Endothelial cell of umbilical vein (primary cell): Measurements from ENCODE around the gene PGA3. TPM values are rescaled to one million over a fixed set of nuclear protein-coding genes. Genes with fewer than 3 reads are reported as not detected.

Source experiments
- BruUV-seq: library from RNA; stranded (reverse); fragments of 400-500 nt; replicated peaks from 2 replicates; lab custom pipeline; 2021; lab: Mats Ljungman, UMichigan
- CTCF ChIA-PET: fragments of 300-600, 350-600 bp; sonication (Branson Sonifier 250); formaldehyde crosslinking; loops from one replicate; lab custom pipeline; 2021; ENCODE audit warnings: antibody characterized with exemption, inconsistent platforms; lab: Charles Lee
- POLR2A ChIA-PET: fragments of 300-600, 350-600 bp; sonication (Branson Sonifier 250); formaldehyde crosslinking; loops from one replicate; lab custom pipeline; 2021; ENCODE audit warnings: antibody characterized with exemption, inconsistent platforms; lab: Charles Lee
- DNase-seq: peaks from one replicate; pipeline ENCODE4 v3.0.0-alpha.2; 2011; ENCODE audit warnings: low read depth, low spot score
- FAIRE-seq: peaks from 2 replicates; lab custom pipeline; 2011; peaks lifted over from hg19 to GRCh38; lab: Jason Lieb, UNC
- H2AFZ ChIP-seq: 2 replicates; pipeline ENCODE4 v1.6.0; 2012; ENCODE audit warnings: low read depth, low read length, control low read depth, inconsistent platforms
- H3K27ac ChIP-seq: 2 replicates; pipeline ENCODE4 v1.5.1; 2011; ENCODE audit warnings: low read depth, mild to moderate bottlenecking, control low read depth, low read length, moderate library complexity; ENCODE audit not compliant: insufficient read depth
- H3K27me3 ChIP-seq, 2 experiments: 2 replicates each; pipeline versions ENCODE4 v1.6.0 to v1.6.1; 2011; ENCODE audit warnings: low read length in 2 of 2, mixed read lengths in 1 of 2; ENCODE audit not compliant: control insufficient read depth in 2 of 2, insufficient read depth in 2 of 2
- H3K36me3 ChIP-seq, 2 experiments: 2 replicates in 1 of 2; 3 replicates in 1 of 2; pipeline ENCODE4 v1.5.1; 2011; ENCODE audit warnings: low read length in 2 of 2, mild to moderate bottlenecking in 1 of 2, moderate library complexity in 1 of 2; ENCODE audit not compliant: control insufficient read depth in 2 of 2, insufficient read depth in 2 of 2; ENCODE audit errors: extremely low read depth in 1 of 2
- H3K4me1 ChIP-seq: 3 replicates; pipeline ENCODE4 v1.5.1; 2011; ENCODE audit warnings: mild to moderate bottlenecking, low read length; ENCODE audit not compliant: control insufficient read depth, insufficient read depth; ENCODE audit errors: extremely low read depth
- H3K4me2 ChIP-seq: 2 replicates; pipeline ENCODE4 v1.6.1; 2011; ENCODE audit warnings: low read length, control low read depth, mixed read lengths; ENCODE audit not compliant: insufficient read depth
- H3K4me3 ChIP-seq, 3 experiments: fragments of 200-600 bp in 1 of 3; sonication (generic), shearing (Covaris generic) in 1 of 3; replicated peaks in 1 of 3; 2 replicates each; pipeline ENCODE4 v1.5.1; 2011 to 2016; ENCODE audit warnings: control low read depth in 3 of 3, low read length in 3 of 3, mild to moderate bottlenecking in 2 of 3, inconsistent platforms in 1 of 3, low read depth in 1 of 3, moderate library complexity in 1 of 3; ENCODE audit not compliant: insufficient read depth in 1 of 3
- H3K79me2 ChIP-seq: 2 replicates; pipeline ENCODE4 v1.6.0; 2012; ENCODE audit warnings: low read length, inconsistent platforms; ENCODE audit not compliant: control insufficient read depth, insufficient read depth
- H3K9ac ChIP-seq: replicated peaks from 2 replicates; pipeline ENCODE3; 2011; ENCODE audit warnings: low read length, control low read depth; ENCODE audit not compliant: insufficient read depth; ENCODE audit errors: extremely low read depth
- H3K9me1 ChIP-seq: replicated peaks from 3 replicates; pipeline ENCODE4 v1.6.0; 2011; ENCODE audit warnings: mild to moderate bottlenecking, low read length; ENCODE audit not compliant: control insufficient read depth, insufficient read depth; ENCODE audit errors: extremely low read depth
- H3K9me3 ChIP-seq: replicated peaks from 2 replicates; pipeline ENCODE4 v1.5.1; 2012; ENCODE audit warnings: low read length, inconsistent platforms; ENCODE audit not compliant: control insufficient read depth, insufficient read depth
- H4K20me1 ChIP-seq: replicated peaks from 2 replicates; pipeline ENCODE3; 2011; ENCODE audit warnings: mild to moderate bottlenecking, low read length; ENCODE audit not compliant: control insufficient read depth, insufficient read depth; ENCODE audit errors: extremely low read depth
- EZH2 ChIP-seq: IDR thresholded peaks from 2 replicates; pipeline ENCODE4 v1.6.1; 2012; ENCODE audit warnings: borderline replicate concordance, low read depth, mild to moderate bottlenecking, moderate library complexity, low read length, inconsistent platforms; ENCODE audit not compliant: severe bottlenecking
- FOS ChIP-seq: IDR thresholded peaks from 2 replicates; pipeline ENCODE4 v1.6.1; 2011; ENCODE audit warnings: mild to moderate bottlenecking, low read length, moderate library complexity, borderline replicate concordance; ENCODE audit not compliant: insufficient read depth
- GATA2 ChIP-seq: IDR thresholded peaks from 2 replicates; pipeline ENCODE4 v1.7.0; 2011; ENCODE audit warnings: low read depth, mild to moderate bottlenecking, moderate library complexity, mixed read lengths, low read length; ENCODE audit not compliant: insufficient read length, insufficient read depth
- JUN ChIP-seq: IDR thresholded peaks from 2 replicates; pipeline ENCODE4 v1.6.1; 2011; ENCODE audit warnings: borderline replicate concordance, low read depth; ENCODE audit not compliant: insufficient read length, insufficient read depth
- MAX ChIP-seq: IDR thresholded peaks from 2 replicates; pipeline ENCODE4 v1.6.1; 2011; ENCODE audit not compliant: insufficient read depth, insufficient read length
- MYC ChIP-seq: IDR thresholded peaks from one replicate; pipeline ENCODE4 v1.6.1; 2011; ENCODE audit warnings: mild to moderate bottlenecking, low read depth, low read length
- POLR2A ChIP-seq: IDR thresholded peaks from 2 replicates; pipeline ENCODE4 v1.6.1; 2012; ENCODE audit warnings: low read depth, mild to moderate bottlenecking, control low read depth, low read length
- POLR2AphosphoS5 ChIP-seq: IDR thresholded peaks from 2 replicates; pipeline ENCODE4 v1.6.1; 2012; ENCODE audit warnings: low read depth, mild to moderate bottlenecking, control low read depth, low read length, moderate library complexity; ENCODE audit not compliant: insufficient read depth
- dilution Hi-C: fragments of 300-500 bp; cut with MboI; formaldehyde crosslinking; loops from one replicate; pipeline ENCODE4 v1.15.0; 2019; ENCODE audit warnings: low sequenced_read_pairs; ENCODE audit not compliant: extremely low pct_ligation_motif_present
- intact Hi-C: fragments of 100-400 bp; cut with micrococcal nuclease; formaldehyde crosslinking; loops from one replicate; pipeline ENCODE4 v1.10.0; 2022
- polyA plus RNA-seq, 4 experiments: library from polyadenylated mRNA; depleted of rRNA in 3 of 4; stranded (reverse) in 3 of 4; unstranded in 1 of 4; fragments of >200 nt; gene quantifications; 2 replicates each; pipeline versions ENCODE4 v1.2.1 to v1.2.3, GENCODE V29; 2011 to 2012; ENCODE audit warnings: missing spikeins in 1 of 4
- total RNA-seq: library from RNA; stranded (reverse); gene quantifications from 2 replicates; pipeline ENCODE4 v1.2.3, GENCODE V29; 2021
- TF ChIP-seq, protein P1 (sequence below), 2 donors: IDR thresholded peaks; 1 replicate in 1 of 2; 2 replicates in 1 of 2; pipeline ENCODE4 v1.5.1; 2011; ENCODE audit warnings: low read length in 2 of 2, mild to moderate bottlenecking in 2 of 2, moderate library complexity in 2 of 2, control low read depth in 1 of 2, inconsistent platforms in 1 of 2, low read depth in 1 of 2; ENCODE audit not compliant: insufficient read depth in 1 of 2; ENCODE audit errors: extremely low read depth in 1 of 2

Gene PGA3
- total and polyA plus RNA-seq, 2 donors (not counting 3 experiments of a cell fraction or from before 2014, with no cell fraction given) = not detected

GRCh38 chr11:61258546-61258945 lies 55.2 kb downstream of the PGA3 start:
- no peaks in the 10 kb centered on the region for H3K9me1 ChIP-seq
- no peak for FAIRE-seq
- H2AFZ ChIP-seq = no peak overlapping the region
- intact Hi-C loops (loop anchor here (10.0 kb wide), 1 partner anchor 76 kb away; the partner anchor contains the start of genes DDB1 and TKFC), dilution Hi-C loops (no loop called here)
- H4K20me1 ChIP-seq = no peaks in the 10 kb centered on the region
- no peak for DNase-seq
- H3K9me3 ChIP-seq = no peaks in the 10 kb centered on the region
- H3K9ac ChIP-seq = no peak overlapping the region
- H3K27ac ChIP-seq = no peak overlapping the region
- BruUV-seq = no TSS peak
- CTCF ChIA-PET = interaction anchor here (1.2 to 1.4 kb wide), 2 partner anchors 36 to 126 kb away, joined by 4 read pairs; partner anchors contain the start of gene VWCE
- no peaks in the 10 kb centered on the region for H3K36me3 ChIP-seq
- H3K4me1 ChIP-seq = no peaks in the 10 kb centered on the region
- H3K4me2 ChIP-seq = no peak overlapping the region
- no peaks in the 10 kb centered on the region for H3K27me3 ChIP-seq
- POLR2A ChIA-PET = no interaction called here
- no peaks in the 10 kb centered on the region for H3K79me2 ChIP-seq
- H3K4me3 ChIP-seq = no peak overlapping the region
- no peak for TF ChIP-seq GATA2
- no peak for TF ChIP-seq JUN
- no peak for TF ChIP-seq EZH2
- TF ChIP-seq MYC = no peak
- no peak for TF ChIP-seq MAX
- TF ChIP-seq, protein P1, sequence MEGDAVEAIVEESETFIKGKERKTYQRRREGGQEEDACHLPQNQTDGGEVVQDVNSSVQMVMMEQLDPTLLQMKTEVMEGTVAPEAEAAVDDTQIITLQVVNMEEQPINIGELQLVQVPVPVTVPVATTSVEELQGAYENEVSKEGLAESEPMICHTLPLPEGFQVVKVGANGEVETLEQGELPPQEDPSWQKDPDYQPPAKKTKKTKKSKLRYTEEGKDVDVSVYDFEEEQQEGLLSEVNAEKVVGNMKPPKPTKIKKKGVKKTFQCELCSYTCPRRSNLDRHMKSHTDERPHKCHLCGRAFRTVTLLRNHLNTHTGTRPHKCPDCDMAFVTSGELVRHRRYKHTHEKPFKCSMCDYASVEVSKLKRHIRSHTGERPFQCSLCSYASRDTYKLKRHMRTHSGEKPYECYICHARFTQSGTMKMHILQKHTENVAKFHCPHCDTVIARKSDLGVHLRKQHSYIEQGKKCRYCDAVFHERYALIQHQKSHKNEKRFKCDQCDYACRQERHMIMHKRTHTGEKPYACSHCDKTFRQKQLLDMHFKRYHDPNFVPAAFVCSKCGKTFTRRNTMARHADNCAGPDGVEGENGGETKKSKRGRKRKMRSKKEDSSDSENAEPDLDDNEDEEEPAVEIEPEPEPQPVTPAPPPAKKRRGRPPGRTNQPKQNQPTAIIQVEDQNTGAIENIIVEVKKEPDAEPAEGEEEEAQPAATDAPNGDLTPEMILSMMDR (IDR thresholded peaks at IDR 0.05; ENCODE audit: extremely low read depth in 1 of 2, insufficient read depth in 1 of 2, low read depth in 1 of 2, low read length in 2 of 2) = no peak
- no peak for TF ChIP-seq POLR2AphosphoS5
- TF ChIP-seq FOS = no peak
- no peak for TF ChIP-seq POLR2A
